Measurements from ENCODE around the gene BAZ2B. TPM values are rescaled to one million over a fixed set of nuclear protein-coding genes. Genes with fewer than 3 reads are reported as not detected.

The BAZ2B gene
- total and polyA plus RNA-seq, 9 of the 15 experiments (the other 6 are each of a cell fraction or from before 2014, with no cell fraction given), result 7.5 to 38.6 (median 19.8) TPM

DNA sequence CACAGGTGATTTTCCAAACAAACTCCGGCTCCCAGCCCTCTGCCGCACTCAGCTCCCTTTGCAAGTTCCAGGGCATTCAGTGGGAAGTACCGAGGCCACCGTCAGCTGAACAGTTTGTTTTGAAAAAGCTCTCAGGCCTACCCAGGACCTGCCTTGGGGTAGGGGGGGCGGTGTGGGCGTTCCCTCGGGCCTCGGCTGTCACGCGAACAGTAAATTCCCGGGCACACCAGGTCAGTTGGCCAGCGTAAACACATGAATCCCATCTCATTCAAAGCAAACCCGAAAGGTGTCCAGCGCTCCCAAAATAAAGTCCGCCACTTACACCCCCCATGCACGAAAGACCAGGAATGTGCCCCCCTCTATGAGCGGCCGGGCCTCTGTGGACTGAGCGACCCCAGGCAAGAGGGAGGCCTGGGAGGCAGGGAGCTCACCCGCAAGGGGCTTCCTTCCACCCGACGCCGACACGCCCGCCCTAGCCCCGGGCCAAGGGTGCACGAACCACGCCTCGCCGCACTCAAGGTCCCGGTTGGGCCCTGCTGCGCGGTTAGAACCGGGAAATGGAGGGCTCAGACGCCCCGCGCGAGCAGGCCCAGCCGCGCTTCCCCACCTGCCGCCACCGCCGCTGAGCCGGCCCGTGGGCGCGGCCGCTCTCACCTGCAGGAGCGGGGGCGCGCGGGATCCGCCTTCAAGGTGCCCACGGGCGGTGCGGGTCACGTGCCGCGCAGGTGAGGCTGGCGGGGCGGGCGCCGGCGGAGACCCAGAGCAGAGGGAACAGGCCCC lies 330.2 kb downstream of the BAZ2B start, which contains the start of gene WDSUB1 (continued):
- TF ChIP-seq HDAC1 (IDR thresholded peaks at IDR 0.05) (peak in 1 of 2 experiments; percentile 79; a peak in 1 of 4 replicates), RBM39 (optimal IDR thresholded peaks at IDR 0.05; ENCODE audit: low read depth, low read length) (no peak), MEF2D (tag; conservative IDR thresholded peaks at IDR 0.05; ENCODE audit: low read depth) (no peak), THAP12 (CRISPR knock-in tag; IDR thresholded peaks at IDR 0.05) (peak; percentile 47; the same call in 1 of the 2 replicates), ZNF431 (CRISPR knock-in tag; IDR thresholded peaks at IDR 0.05) (peak; percentile 42; the same call in 1 of the 2 replicates), ZBTB7A (IDR thresholded peaks at IDR 0.05; ENCODE audit: borderline replicate concordance, control insufficient read depth, low read depth, low read length) (0 out of 2 replicates have a peak, but pooled peaks have one; percentile 3), SMC3 (conservative IDR thresholded peaks at IDR 0.05; ENCODE audit: insufficient read depth, low read depth, low read length) (no peak), C11orf30 (IDR thresholded peaks at IDR 0.05; ENCODE audit: low read depth) (no peak), TFAP4 (CRISPR knock-in tag; IDR thresholded peaks at IDR 0.05; ENCODE audit: borderline replicate concordance) (peak; percentile 92), DDX20 (tag; IDR thresholded peaks at IDR 0.05; ENCODE audit: low read depth) (no peak)
- TF ChIP-seq, protein P1, sequence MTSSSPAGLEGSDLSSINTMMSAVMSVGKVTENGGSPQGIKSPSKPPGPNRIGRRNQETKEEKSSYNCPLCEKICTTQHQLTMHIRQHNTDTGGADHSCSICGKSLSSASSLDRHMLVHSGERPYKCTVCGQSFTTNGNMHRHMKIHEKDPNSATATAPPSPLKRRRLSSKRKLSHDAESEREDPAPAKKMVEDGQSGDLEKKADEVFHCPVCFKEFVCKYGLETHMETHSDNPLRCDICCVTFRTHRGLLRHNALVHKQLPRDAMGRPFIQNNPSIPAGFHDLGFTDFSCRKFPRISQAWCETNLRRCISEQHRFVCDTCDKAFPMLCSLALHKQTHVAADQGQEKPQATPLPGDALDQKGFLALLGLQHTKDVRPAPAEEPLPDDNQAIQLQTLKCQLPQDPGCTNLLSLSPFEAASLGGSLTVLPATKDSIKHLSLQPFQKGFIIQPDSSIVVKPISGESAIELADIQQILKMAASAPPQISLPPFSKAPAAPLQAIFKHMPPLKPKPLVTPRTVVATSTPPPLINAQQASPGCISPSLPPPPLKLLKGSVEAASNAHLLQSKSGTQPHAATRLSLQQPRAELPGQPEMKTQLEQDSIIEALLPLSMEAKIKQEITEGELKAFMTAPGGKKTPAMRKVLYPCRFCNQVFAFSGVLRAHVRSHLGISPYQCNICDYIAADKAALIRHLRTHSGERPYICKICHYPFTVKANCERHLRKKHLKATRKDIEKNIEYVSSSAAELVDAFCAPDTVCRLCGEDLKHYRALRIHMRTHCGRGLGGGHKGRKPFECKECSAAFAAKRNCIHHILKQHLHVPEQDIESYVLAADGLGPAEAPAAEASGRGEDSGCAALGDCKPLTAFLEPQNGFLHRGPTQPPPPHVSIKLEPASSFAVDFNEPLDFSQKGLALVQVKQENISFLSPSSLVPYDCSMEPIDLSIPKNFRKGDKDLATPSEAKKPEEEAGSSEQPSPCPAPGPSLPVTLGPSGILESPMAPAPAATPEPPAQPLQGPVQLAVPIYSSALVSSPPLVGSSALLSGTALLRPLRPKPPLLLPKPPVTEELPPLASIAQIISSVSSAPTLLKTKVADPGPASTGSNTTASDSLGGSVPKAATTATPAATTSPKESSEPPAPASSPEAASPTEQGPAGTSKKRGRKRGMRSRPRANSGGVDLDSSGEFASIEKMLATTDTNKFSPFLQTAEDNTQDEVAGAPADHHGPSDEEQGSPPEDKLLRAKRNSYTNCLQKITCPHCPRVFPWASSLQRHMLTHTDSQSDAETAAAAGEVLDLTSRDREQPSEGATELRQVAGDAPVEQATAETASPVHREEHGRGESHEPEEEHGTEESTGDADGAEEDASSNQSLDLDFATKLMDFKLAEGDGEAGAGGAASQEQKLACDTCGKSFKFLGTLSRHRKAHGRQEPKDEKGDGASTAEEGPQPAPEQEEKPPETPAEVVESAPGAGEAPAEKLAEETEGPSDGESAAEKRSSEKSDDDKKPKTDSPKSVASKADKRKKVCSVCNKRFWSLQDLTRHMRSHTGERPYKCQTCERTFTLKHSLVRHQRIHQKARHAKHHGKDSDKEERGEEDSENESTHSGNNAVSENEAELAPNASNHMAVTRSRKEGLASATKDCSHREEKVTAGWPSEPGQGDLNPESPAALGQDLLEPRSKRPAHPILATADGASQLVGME (CRISPR knock-in tag; IDR thresholded peaks at IDR 0.05), result peak; percentile 77; the same call in 1 of the 2 replicates
- TF ChIP-seq, protein P2, sequence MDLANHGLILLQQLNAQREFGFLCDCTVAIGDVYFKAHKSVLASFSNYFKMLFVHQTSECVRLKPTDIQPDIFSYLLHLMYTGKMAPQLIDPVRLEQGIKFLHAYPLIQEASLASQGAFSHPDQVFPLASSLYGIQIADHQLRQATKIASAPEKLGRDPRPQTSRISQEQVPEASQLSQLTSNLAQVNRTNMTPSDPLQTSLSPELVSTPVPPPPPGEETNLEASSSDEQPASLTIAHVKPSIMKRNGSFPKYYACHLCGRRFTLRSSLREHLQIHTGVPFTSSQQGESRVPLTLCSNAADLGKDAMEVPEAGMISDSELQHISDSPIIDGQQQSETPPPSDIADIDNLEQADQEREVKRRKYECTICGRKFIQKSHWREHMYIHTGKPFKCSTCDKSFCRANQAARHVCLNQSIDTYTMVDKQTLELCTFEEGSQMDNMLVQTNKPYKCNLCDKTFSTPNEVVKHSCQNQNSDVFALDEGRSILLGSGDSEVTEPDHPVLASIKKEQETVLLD (IDR thresholded peaks at IDR 0.05), result no peak

Data from K562 (cell line).